Hepatocyte (in vitro differentiated cells): Measurements from ENCODE around the gene RAP1A. TPM values are rescaled to one million over a fixed set of nuclear protein-coding genes. Genes with fewer than 3 reads are reported as not detected.

Source experiments
- DNase-seq: peaks from one replicate; pipeline ENCODE4 v3.0.0-alpha.2; 2016; ENCODE audit warnings: low spot score
- H2AFZ ChIP-seq: fragments of 200-600 bp; sonication (generic); 2 replicates; pipeline ENCODE4 v1.6.0; 2016; ENCODE audit warnings: antibody characterized with exemption, mild to moderate bottlenecking
- H3K27ac ChIP-seq: fragments of 200-600 bp; sonication (generic); 2 replicates; pipeline ENCODE4 v1.5.1; 2016; ENCODE audit warnings: mild to moderate bottlenecking
- H3K27me3 ChIP-seq: fragments of 200-600 bp; sonication (generic); 2 replicates; pipeline ENCODE4 v1.6.1; 2016
- H3K36me3 ChIP-seq: fragments of 200-600 bp; sonication (generic); replicated peaks from 2 replicates; pipeline ENCODE4 v1.5.1; 2016; ENCODE audit warnings: low read depth; ENCODE audit not compliant: insufficient read depth
- H3K4me1 ChIP-seq: fragments of 200-600 bp; sonication (generic); 2 replicates; pipeline ENCODE4 v1.5.1; 2016; ENCODE audit warnings: mild to moderate bottlenecking, moderate library complexity; ENCODE audit not compliant: insufficient read depth
- H3K4me2 ChIP-seq: fragments of 200-600 bp; sonication (generic); 2 replicates; pipeline ENCODE4 v1.6.0; 2016
- H3K4me3 ChIP-seq: fragments of 200-600 bp; sonication (generic); 2 replicates; pipeline ENCODE4 v1.5.1; 2016; ENCODE audit warnings: mild to moderate bottlenecking
- H3K79me2 ChIP-seq: fragments of 200-600 bp; sonication (generic); 2 replicates; pipeline ENCODE4 v1.6.0; 2017; ENCODE audit warnings: mild to moderate bottlenecking
- H3K9me2 ChIP-seq: fragments of 200-600 bp; sonication (generic); replicated peaks from 2 replicates; pipeline ENCODE4 v1.6.0; 2017; ENCODE audit warnings: mild to moderate bottlenecking; ENCODE audit not compliant: insufficient read depth
- H3K9me3 ChIP-seq: fragments of 200-600 bp; sonication (generic); 2 replicates; pipeline ENCODE4 v1.5.1; 2016; ENCODE audit warnings: low read depth, mild to moderate bottlenecking
- H4K20me1 ChIP-seq: fragments of 200-600 bp; sonication (generic); 2 replicates; pipeline ENCODE4 v1.6.0; 2016; ENCODE audit warnings: mild to moderate bottlenecking; ENCODE audit not compliant: insufficient read depth, poor library complexity, severe bottlenecking
- EZH2 ChIP-seq: fragments of 200-600 bp; sonication (generic); IDR thresholded peaks from 2 replicates; pipeline ENCODE4 v1.6.1; 2016; ENCODE audit warnings: antibody characterized with exemption, mild to moderate bottlenecking, borderline replicate concordance
- EZH2phosphoT487 ChIP-seq: fragments of 200-600 bp; sonication (generic); IDR thresholded peaks from one replicate; pipeline ENCODE4 v1.6.1; 2018; ENCODE audit warnings: antibody characterized with exemption, mild to moderate bottlenecking, low read depth, moderate library complexity; ENCODE audit not compliant: unreplicated experiment, severe bottlenecking
- WGBS: methylation state at CpG from one replicate; pipeline ENCODE4 v1.1.6; 2016; ENCODE audit warnings: low lambda C conversion rate; ENCODE audit errors: missing lambda C conversion rate; 5-methylcytosine and 5-hydroxymethylcytosine counted together
- polyA plus RNA-seq: library from polyadenylated mRNA; unstranded; fragments of >200 nt; fragmentation: Nextera tagmentation; extraction: Ambion mirVana; gene quantifications from 2 replicates; pipeline ENCODE4 v1.2.1, GENCODE V29; 2016
- total RNA-seq: library from RNA; depleted of rRNA; stranded (reverse); fragments of >200 nt; gene quantifications from 2 replicates; pipeline ENCODE4 v1.2.3, GENCODE V29; 2014
- TF ChIP-seq, protein P1 (sequence below): fragments of 200-600 bp; sonication (generic); IDR thresholded peaks from 2 replicates; pipeline ENCODE4 v1.5.1; 2016; ENCODE audit warnings: antibody characterized with exemption, mild to moderate bottlenecking; ENCODE audit not compliant: poor library complexity

Gene RAP1A
- total and polyA plus RNA-seq, 2 experiments from 2014 or later: 48.8 to 49.6 TPM

GRCh38 chr1:111750856-111751255, 131.3 kb downstream of the RAP1A start:
- no peak overlapping the region for H3K4me3 ChIP-seq
- H3K27ac ChIP-seq: no peak overlapping the region
- TF ChIP-seq, protein P1, sequence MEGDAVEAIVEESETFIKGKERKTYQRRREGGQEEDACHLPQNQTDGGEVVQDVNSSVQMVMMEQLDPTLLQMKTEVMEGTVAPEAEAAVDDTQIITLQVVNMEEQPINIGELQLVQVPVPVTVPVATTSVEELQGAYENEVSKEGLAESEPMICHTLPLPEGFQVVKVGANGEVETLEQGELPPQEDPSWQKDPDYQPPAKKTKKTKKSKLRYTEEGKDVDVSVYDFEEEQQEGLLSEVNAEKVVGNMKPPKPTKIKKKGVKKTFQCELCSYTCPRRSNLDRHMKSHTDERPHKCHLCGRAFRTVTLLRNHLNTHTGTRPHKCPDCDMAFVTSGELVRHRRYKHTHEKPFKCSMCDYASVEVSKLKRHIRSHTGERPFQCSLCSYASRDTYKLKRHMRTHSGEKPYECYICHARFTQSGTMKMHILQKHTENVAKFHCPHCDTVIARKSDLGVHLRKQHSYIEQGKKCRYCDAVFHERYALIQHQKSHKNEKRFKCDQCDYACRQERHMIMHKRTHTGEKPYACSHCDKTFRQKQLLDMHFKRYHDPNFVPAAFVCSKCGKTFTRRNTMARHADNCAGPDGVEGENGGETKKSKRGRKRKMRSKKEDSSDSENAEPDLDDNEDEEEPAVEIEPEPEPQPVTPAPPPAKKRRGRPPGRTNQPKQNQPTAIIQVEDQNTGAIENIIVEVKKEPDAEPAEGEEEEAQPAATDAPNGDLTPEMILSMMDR: no peak
- TF ChIP-seq EZH2phosphoT487: no peak
- no peak for TF ChIP-seq EZH2
- no peaks in the 10 kb centered on the region for H3K9me2 ChIP-seq
- DNase-seq: no peak
- no peak overlapping the region for H2AFZ ChIP-seq
- no peaks in the 10 kb centered on the region for H3K36me3 ChIP-seq
- peaks cover 5% of the 10 kb centered on the region for H3K4me1 ChIP-seq
- no peaks in the 10 kb centered on the region for H3K27me3 ChIP-seq
- 86% methylated on average over 2 of the region's 2 CpGs for WGBS
- H4K20me1 ChIP-seq: no peaks in the 10 kb centered on the region
- no peak overlapping the region for H3K4me2 ChIP-seq
- H3K79me2 ChIP-seq: peaks cover 8% of the 10 kb centered on the region
- H3K9me3 ChIP-seq: no peaks in the 10 kb centered on the region

DNA sequence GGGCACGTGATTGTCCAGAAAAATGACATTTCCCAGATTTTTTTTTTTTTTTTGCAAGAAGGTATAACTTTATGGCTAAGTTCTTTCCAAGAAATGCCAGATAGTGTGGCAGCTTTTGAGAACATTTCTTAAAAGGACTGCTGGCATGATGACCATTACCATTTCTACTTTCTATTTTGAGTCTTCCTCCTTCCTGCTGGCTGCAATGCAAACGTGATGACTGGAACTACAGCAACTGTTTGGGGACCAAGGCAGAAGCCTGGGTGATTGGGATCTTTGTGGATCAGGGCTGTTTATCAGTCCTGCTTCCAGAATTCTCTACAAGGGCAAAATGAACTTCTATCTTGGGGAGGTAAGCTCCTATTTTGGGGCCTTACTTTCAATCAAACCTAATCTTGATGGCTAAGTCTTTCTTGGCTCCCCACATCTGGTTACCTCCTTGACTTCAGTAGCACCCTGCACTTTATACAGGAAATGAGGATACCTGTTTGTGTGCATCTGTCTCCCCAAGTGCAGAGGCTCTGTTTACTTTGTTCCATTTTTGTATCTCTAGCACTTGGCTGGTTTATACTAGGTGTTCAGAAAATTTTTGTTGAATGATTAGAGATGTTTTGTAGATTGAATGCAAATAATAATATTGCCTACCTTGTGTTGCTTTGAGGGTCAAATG, 132.5 kb downstream of the RAP1A start:
- H3K36me3 ChIP-seq: no peaks in the 10 kb centered on the region
- H3K4me2 ChIP-seq: no peak overlapping the region
- no peaks in the 10 kb centered on the region for H3K27me3 ChIP-seq
- H4K20me1 ChIP-seq: no peaks in the 10 kb centered on the region
- no peaks in the 10 kb centered on the region for H3K9me2 ChIP-seq
- H2AFZ ChIP-seq: no peak overlapping the region
- no peak overlapping the region for H3K27ac ChIP-seq
- 60% methylated on average over 2 of the region's 2 CpGs for WGBS
- H3K4me1 ChIP-seq: peaks cover 9% of the 10 kb centered on the region
- no peaks in the 10 kb centered on the region for H3K9me3 ChIP-seq
- H3K79me2 ChIP-seq: peaks cover 19% of the 10 kb centered on the region
- H3K4me3 ChIP-seq: no peak overlapping the region
- no peak for DNase-seq
- TF ChIP-seq, protein P1: no peak
- TF ChIP-seq EZH2: no peak
- no peak for TF ChIP-seq EZH2phosphoT487

DNA sequence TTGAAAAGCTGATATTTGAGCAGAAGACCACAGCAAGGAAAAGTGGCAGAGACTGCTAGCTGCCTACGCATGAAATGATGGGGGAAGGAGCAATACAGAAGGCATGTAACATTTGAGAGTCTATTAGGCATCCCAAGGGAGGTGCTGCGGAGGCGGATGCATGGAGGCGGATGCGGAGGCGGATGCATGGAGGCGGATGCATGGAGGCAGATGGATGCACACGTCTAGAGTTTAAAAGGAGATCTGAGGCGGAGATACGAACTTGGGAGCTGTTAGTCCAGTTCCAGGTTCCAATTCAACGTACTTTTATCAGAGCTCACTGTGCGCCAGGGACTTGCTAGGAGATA, 135.4 kb downstream of the RAP1A start:
- H3K27me3 ChIP-seq: no peaks in the 10 kb centered on the region
- peak overlapping the region; percentile 92 for H2AFZ ChIP-seq
- no peaks in the 10 kb centered on the region for H3K9me3 ChIP-seq
- no peaks in the 10 kb centered on the region for H3K36me3 ChIP-seq
- H3K4me2 ChIP-seq: peak overlapping the region; percentile 81
- peaks cover 40% of the 10 kb centered on the region for H3K79me2 ChIP-seq
- H4K20me1 ChIP-seq: no peaks in the 10 kb centered on the region
- WGBS: 2% methylated on average over 12 of the region's 12 CpGs
- H3K9me2 ChIP-seq: no peaks in the 10 kb centered on the region
- H3K4me1 ChIP-seq: peaks cover 14% of the 10 kb centered on the region
- DNase-seq: peak; percentile 69
- peak overlapping the region; percentile 97 for H3K27ac ChIP-seq
- TF ChIP-seq, protein P1: no peak
- TF ChIP-seq EZH2phosphoT487 (no peak), EZH2 (no peak)
- H3K4me3 ChIP-seq: peak overlapping the region; percentile 87
